Activated naive CD8-positive, alpha-beta T cell treated with anti-CD3 and anti-CD28 coated beads, Interleukin-2, amount 50 U/mL, for 16 hours (primary cell): ENCODE measurements around the gene EPSTI1.
"Not testable (repeated sequence)": the region's sequence is repeated elsewhere in the genome, so short reads cannot be mapped to it uniquely, and the experiment has no call there.

ENCODE experiments used
- DNase-seq: peaks from one replicate; pipeline ENCODE4 v3.0.0-alpha.2; 2020; ENCODE audit warnings: low read depth, low spot score

EPSTI1 gene

DNA sequence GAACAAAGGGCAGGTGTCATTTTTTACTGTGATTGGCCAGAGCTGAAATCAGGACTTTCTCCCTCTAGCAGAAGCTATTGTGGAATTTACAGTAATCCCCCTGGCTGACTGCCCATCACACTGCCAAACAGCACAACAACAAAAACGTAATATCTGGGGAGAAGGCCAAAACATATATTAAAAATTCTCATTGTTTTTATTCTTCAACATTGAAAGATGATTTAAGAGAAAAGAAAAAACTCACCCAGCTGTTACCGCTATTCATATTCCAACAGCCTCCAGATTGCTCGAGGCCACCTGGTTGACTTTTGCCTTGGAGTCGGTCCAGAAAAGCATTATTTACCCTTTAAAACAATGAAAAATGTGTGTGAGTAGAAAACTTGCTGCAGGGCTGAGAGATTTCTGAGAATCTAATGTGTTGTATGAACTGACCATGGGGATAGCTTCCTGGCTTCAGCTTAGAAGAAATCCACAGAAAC, 97.2 kb downstream of the EPSTI1 start:
- DNase-seq = no peak

DNA sequence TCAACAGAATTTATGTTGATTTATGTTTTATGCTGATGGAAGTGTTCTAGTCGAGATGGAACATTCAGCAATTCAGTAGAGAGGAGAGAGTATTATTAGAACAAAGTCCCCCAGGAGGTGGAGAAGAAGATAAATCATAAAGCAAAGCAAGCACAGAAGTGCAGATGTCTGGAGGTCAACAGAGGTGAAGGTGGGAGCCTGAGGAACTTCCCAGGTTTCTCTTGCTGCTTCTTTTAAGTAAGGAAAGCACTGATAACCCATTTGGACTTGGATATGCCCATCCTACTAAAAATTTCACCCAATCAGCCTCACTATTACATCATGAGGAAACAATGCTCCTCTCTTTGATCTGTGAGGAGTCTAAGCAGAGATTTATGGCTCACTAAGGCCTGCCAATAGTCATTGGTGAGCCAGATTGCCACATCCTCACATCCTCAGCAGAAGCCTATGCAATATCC, 98.8 kb downstream of the EPSTI1 start:
- no peak for DNase-seq

DNA sequence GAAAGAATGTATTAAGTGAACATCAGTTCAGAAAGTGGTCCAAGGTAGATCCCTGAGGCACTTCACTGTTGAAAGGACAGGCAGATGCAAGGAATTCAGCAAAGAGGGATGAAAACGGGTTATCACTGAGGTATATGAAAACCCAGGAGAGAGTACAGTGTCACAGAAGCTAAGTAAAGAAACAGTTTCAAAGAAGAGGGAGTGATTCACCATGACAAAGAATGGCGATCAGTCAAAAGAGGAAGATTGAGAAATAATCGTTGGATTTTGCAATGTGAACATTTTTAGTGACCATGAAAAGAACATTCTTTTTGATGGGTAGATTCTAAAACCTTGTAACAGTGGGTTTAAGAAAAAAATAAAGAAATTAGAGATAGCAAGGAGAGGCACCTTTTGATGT, 99.3 kb downstream of the EPSTI1 start:
- no peak for DNase-seq

DNA sequence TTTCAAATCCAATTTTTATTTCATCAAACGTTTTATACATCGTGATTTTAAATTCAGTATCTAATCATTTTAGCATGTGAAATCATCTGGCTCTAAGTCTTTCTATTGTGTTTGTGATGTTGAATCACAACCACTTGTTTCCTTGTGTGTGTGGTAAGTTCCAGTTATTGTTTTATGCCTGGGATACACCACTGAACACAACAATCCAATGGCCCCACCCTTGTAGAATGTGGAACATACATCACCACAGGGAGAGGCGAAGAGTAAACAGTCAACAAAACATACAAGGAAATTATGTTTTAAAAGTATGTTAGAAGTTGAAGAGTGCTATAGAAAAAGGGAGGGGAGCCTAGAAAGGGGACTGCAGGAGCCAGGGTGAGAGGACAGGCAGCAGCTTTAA, 100.5 kb downstream of the EPSTI1 start:
- no peak for DNase-seq

DNA sequence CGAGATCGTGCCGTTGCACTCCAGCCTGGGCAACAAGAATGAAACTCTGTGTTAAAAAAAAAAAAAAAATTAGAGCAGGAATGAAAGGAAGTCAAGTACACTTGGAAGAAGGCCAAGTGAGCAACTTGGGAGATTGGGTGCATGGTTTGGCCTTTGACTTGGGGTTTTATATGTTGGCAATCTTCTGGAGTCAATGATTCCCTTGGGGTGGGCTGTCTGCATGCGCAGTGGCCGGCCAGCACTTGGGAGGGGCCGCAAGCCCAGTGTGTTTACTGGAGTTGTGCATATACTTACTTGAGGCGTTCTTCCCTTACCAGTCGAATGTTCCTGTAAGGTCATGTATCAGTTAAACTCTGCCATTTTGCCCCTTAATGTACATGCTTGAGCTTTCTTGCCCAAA, 106.7 kb downstream of the EPSTI1 start:
- no peak for DNase-seq

DNA sequence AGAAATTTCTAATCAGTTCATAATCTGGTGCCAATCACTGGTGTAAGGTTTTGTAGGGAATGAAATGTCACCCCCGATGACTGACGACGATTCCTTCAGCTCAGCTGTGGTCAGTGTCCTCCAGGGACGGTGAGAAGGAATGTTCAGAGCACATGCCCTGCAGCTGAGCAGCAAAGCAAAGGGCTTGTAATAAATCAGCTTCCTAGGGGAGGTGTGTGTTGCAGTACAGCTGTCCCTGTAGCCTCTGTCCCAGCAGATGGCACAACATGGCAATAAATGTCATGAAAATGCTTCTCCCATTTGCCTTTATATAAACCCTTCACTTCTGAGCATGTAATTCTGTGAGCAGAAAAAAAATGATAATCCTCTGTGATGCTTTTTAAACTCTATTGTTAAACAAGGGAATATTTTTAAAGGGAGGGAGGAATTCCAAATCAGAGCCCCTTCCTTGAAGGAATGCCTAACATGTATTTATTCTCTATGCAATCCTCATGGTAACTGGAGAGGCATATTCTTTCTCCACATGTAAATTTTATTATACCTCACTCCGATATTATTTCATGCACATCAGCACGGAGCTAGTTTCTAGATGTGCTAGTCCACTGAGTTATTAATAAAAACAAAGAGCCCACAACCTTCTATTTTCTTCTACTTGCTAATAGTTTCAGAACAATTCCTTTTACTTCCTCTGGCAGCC, 108.1 kb downstream of the EPSTI1 start:
- no peak for DNase-seq

DNA sequence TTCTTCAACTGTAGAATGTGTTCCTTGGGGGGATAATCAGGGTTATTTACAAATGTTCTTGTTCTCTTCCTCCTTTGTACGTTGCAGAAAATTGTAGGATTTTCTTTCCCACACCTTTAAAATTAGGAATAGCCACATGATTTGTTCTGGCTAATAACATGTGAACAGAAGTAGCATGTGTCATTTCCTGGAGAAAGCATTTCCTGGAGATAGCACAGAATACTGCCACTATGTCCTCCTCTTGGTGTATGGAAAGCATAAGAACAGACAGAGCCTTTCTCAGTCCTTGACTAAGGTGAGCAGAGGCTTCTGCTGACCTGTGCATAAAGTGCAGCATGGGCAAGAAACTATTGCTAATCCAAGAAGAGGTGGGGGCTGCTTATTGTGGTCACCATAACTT, 108.9 kb downstream of the EPSTI1 start:
- no peak for DNase-seq

DNA sequence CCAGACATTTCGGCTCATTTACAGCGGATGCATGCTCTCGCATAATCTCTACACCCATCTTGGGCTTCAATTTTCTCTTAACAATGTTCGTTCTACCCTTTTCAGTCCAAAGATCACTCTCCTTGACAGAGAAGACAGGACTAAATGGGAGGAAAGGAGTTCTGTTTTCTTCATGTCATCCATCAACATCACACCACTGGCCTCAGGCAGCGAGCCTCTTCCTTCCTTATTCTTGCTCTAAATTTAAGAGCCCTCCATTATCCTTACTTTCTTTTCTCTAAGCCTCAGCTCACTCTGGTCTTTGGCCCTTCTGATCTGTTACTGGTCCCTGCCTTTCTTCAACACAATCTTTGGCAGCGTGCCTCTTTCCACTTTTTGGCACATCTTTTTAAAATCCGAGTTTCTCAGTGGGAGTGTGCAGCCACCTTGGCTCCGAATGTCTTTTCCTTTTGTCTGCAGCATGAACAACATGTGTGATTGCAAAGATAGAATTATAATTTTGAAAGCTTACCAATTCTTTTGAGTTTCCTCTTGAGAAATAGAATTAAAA, 111.9 kb downstream of the EPSTI1 start:
- DNase-seq = no peak

DNA sequence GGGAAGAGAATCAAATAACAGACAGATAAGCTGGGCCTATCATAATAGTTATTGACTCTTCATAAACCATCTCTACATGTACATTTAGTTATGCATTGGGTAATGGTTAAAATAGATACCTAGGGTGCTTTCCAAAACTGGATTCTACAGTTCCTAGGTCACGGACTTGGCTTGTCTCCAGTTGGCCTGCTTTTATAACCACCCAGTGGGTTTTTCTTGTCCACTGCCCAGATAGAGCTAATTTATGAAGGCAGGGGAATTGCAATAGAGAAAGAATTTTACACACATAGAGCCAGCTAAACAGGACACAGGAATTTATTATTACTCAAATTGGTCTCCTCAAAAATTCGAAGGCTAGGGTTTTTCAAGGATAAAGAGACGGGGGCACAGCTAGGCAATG, 113.3 kb downstream of the EPSTI1 start:
- DNase-seq = no peak

DNA sequence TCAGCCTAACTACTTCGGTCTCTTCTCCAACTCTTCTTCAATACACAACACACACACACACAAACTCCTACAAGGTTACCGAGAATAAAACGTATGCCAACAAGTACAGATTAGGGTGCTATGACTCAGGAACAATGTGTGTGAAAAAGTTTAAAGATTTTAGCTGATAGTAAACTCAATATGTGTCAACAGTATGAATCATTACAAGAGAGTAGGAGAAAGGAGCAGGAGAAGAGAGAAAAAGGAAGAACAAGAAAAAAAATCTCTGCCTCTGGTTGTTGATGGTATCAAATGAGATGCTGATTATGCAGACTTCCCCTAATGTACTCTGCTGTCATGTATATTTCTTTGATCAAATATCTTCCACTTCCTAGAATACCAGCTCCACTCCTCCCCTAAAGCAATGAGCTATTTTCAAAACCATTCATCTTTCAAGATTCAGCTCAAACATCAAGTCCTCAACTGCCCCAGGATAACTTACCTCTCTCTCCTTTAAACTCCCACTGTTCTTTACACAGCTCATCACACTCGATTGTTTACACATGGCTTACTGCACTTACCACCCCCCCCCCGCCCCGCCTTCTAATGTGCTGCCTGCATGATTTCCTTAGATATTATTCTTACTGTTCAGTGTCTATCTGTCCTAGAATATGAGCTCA, 115.0 kb downstream of the EPSTI1 start:
- DNase-seq = no peak

DNA sequence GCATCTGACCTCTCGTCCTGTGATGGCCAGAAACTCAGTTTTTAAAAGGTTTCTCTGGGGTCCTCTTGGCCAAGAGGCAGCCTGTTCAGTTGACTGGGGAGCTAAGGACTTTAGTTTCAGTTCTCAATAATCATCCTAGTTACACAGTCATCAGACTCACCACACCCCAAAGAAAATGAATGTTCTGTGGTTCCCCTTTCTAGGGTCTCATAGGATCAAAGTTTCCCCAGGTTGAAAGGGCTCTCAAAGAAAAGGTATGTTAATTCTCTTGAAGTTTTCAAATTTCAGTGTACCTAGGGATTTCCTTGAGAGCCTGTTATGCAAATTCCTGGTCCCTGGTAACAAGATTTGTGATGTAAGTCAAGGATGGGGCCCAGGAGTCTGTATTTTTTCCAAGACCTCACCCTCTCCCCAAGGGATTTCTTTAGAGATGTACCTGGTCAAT, 115.7 kb downstream of the EPSTI1 start:
- DNase-seq = no peak

DNA sequence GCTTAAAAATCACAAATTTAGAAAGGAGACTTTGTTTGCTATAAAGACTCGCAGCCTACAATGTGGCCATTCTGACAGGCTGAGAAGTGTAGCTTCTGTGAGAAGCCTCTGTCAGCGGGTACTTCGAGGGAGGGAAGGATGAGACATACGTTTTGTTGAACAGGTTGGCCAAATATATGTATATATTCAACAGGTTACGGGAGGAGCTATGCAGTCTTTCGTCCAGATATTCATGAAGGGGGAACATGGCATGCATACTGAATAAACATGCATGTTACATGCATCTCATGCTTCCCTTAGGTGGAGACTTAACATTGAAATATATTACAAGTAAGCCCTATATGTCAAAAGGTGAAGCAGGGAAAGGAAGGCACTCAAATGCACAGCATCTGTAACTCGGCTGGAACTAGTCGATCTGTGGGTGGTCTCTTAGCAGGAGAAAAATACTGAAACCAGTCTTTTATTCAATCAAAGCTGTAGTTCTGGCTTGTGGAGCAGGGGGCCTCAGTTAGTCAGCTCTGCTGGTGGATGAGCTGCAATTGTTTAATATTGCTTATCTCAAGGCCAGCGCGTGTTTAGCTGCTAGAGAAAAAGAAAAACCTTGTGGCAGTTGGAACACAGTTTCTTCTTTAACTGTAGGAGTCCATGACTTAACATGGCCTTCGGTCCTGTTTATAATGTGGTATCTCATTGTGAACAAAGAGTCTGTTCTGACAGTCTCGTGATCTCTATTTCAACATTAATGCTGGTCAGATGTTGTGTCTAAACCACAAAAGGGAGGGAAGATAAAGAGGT, 116.4 kb downstream of the EPSTI1 start:
- DNase-seq = no peak

DNA sequence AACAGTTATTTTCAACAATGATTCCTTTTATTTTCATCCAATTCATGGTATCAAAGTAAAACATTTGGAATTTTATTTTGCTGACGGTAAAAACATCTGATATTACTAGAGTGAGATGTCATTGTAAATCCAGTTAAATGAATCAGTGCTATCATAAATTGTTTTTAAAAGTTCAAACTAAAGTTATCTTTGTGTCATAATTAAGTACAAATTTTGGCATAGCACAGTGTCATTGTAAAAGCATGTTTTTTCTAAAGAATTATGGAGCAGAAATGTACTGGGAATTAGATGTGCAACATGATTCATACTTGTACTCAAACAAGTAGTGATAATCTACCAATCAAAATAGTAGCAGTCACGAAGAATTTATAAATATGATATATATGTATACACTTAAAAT, 117.8 kb downstream of the EPSTI1 start:
- no peak for DNase-seq

DNA sequence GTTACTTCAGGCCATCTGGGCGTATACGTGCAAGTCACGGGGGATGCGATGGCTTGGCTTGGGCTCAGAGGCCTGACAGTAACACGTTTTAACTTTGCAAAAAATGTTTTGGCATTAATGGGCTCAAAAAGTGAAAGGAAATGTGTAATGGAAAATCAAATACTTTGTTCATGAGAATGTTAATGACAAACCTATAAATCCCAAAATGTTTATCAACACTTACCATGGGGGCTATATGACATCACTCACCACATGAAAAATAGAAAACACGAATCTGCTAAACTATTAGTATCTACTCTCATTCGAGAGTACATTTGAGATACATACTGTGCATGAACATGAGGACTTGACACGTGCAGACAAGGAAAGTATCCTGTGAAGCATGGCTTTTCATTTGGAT, 119.0 kb downstream of the EPSTI1 start:
- no peak for DNase-seq

DNA sequence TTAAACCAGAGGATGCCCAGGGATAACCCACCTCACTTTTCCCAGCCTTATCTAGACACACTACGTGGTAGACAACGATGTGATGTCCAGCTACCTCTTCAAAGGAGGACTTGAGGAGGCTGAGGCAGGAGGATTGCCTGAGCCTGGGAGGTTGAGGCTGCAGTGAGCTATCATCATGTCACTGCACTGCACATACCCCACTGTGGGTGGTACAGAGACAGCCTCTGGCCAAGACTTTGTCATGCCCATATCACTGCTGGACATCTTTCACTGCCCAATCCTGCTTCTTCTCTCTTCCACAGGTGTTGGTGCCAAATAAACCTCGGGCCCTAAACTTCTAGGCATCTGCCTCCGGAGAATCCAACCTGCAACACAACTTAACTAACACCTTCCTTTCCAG, 124.8 kb downstream of the EPSTI1 start:
- DNase-seq = no peak

DNA sequence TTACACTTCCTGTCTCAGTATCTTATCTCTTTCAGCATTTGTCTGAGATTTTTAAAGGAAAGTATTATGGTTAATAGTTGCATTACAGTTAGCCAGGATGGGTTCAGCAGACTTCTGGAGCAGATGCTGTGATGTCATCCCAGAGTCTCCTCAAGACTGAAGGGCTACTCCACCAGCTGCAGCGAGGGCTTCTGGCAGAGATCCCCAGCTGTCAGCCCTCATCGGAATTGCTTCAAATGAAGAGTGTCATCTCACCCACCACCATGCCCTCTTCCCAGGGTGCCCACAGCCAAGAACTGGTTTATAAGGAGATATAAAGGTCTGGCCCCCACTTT, 126.3 kb downstream of the EPSTI1 start:
- no peak for DNase-seq

DNA sequence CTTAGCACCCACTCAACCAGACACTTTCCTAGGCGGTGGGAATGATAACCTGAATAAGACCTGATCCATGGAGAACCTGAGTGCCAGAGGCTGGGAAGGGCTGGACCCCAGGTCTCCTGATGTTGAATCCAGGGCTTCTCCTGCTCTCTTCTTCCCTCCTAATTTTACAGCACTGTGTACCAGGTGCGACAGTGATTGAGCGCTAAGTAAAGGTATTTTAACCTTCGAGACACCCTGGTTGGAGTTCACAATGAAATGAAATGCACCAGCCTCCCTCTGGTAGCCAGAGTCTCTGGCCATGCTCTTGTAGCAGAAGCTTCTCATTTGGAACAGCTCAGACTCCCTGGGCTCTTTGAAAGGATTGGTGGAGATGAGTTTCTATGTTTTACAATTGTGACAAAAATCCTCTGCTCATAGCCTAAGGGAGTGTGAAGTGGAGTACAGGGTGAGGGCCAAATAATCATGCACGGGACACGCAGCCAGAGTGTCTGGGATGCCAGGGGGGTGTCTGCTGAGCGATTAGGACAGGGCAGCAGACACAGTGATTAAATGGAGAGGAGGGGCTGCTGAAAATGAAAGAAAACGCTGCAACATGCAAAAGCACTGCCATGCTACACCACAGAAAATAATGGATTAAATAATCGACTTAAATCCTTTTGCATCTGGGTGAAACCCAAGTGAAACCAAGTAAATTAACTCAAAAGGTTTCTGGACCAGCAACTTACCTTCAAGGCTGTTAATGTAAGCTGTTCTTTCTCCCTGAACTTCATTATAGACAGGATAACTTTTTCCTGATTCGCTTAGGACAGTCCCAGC, 126.9 kb downstream of the EPSTI1 start:
- DNase-seq = no peak

DNA sequence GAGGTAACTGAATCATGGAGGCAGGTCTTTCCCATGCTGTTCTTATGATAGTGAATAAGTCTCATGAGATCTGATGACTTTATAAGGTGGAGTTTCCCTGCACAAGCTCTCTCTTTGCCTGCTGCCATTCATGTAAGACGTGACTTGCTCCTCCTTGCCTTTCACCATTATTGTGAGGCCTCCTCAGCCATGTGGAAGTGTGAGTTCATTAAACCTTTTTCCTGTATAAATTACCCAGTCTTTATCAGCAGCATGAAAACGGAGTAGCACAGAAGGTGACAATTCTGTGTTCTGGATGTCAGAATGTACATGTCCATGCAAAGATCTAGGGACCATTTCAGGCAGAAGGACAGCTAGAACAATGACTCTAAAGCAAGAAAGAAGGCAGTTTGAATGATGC, 129.7 kb downstream of the EPSTI1 start:
- DNase-seq = not testable (repeated sequence)

DNA sequence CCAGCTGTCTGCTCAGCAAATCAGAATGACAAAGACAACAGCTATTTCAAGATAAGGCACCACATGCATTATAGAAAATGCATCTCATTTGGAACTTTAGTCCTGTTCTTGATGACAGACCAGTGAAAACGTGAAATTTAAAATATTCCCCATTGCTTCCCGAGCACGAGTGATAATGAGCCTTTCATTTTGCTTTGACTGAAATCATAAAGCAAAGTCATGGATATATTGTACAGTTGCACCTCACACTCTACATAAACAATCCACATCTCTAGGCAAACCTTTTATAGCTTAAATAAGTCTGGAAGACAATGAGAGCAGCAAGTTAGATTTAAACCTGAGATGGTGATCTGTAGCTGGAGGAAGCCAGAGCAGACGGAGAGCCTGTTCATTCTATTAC, 131.6 kb downstream of the EPSTI1 start:
- DNase-seq = no peak

DNA sequence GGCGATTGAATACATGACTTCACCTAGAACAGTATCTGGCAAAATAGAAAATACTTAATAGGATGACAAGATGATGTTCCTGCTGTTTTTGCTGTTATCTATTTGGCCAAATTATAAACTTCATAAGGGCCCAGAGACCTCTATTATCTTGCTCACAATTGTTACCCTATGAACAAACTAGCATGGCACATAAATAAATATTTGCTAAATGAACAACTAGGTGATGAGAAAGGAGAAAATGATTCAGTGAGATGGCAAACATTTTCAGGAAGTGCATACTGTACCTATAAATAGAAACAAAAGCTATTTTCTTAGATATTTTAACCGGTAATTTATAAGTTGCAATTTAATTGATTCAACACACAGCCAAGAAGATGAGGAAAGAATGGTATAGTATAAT, 132.3 kb downstream of the EPSTI1 start:
- no peak for DNase-seq

DNA sequence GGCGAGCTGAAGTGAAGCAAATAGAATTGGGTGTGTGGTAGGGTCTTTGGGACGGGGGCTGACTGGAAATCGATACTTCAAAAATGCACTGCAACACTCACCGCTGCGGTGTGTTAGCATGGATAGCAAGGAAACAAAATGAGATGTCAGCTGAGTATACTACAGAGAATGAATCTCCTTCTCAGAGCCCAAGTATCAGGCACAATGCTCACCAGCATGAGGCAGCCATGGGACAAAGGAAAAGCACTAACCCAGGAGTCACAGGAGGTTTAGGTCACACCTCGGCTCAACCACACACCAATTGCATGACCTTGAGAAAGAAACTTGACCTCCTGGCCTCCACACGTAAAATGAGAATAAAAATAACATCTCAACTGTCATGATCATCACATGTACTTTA, 136.6 kb downstream of the EPSTI1 start:
- no peak for DNase-seq

DNA sequence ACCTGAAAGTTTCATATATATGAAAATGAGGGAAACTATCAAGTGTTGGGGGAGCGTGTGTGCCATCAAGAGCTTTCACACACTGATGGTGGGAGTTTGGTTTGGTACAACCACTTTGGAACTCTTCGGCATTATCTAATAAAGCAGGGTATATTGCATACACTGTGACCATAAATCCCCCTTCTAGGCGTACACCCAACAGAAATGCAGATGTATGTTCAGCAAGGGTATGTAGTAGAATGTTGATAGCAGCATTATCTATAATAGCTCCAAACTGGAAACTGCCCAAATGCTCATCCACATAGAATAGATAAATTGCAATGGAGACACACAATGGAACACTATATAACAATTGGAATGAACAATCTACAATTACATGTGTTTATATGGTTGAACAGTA, 139.9 kb downstream of the EPSTI1 start:
- DNase-seq = no peak
